Loucy (cell line): ENCODE measurements around the gene STOX2.

Experiments used
- H2AFZ ChIP-seq: fragments of 200-600 bp; sonication (generic); 2 replicates; pipeline ENCODE4 v1.6.0; 2016; ENCODE audit warnings: antibody characterized with exemption, mild to moderate bottlenecking, low read length, moderate library complexity
- H3F3A ChIP-seq: fragments of 200-600 bp; 2 replicates; pipeline ENCODE4 v1.6.0; 2016; ENCODE audit warnings: antibody characterized with exemption, low read depth, mild to moderate bottlenecking
- H3K27me3 ChIP-seq: fragments of 200-600 bp; sonication (generic); 2 replicates; pipeline ENCODE4 v1.6.1; 2014; ENCODE audit warnings: low read length, mild to moderate bottlenecking; ENCODE audit not compliant: insufficient read depth, poor library complexity, severe bottlenecking
- H3K36me3 ChIP-seq: fragments of 200-600 bp; sonication (generic); 2 replicates; pipeline ENCODE4 v1.6.1; 2016; ENCODE audit warnings: low read length; ENCODE audit not compliant: insufficient read depth
- H3K4me1 ChIP-seq: fragments of 200-600 bp; sonication (generic); 2 replicates; pipeline ENCODE4 v1.5.1; 2014; ENCODE audit warnings: low read length, mild to moderate bottlenecking; ENCODE audit not compliant: insufficient read depth, poor library complexity, severe bottlenecking
- H3K4me2 ChIP-seq: fragments of 200-600 bp; sonication (generic); 2 replicates; pipeline ENCODE4 v1.6.0; 2014; ENCODE audit warnings: antibody characterized with exemption, low read length, low read depth, mild to moderate bottlenecking; ENCODE audit not compliant: poor library complexity, severe bottlenecking
- H3K4me3 ChIP-seq: fragments of 200-600 bp; sonication (generic); 2 replicates; pipeline ENCODE4 v1.5.1; 2014; ENCODE audit warnings: low read length, mild to moderate bottlenecking, mixed read lengths; ENCODE audit not compliant: poor library complexity, severe bottlenecking
- H3K79me2 ChIP-seq: fragments of 200-600 bp; sonication (generic); 2 replicates; pipeline ENCODE4 v1.6.1; 2014; ENCODE audit warnings: low read length; ENCODE audit not compliant: insufficient read depth
- H3K9ac ChIP-seq: fragments of 200-600 bp; sonication (generic); 2 replicates; pipeline ENCODE4 v1.6.0; 2014; ENCODE audit warnings: mild to moderate bottlenecking, low read depth, low read length, moderate library complexity; ENCODE audit not compliant: poor library complexity, severe bottlenecking
- H3K9me2 ChIP-seq: fragments of 200-600 bp; sonication (generic); replicated peaks from 2 replicates; pipeline ENCODE4 v1.6.1; 2016; ENCODE audit warnings: low read depth, low read length, mixed read lengths
- H3K9me3 ChIP-seq: fragments of 200-600 bp; sonication (generic); 2 replicates; pipeline ENCODE4 v1.6.1; 2014; ENCODE audit warnings: mild to moderate bottlenecking, antibody characterized with exemption, low read length, low read depth; ENCODE audit not compliant: insufficient read depth
- H4K20me1 ChIP-seq: fragments of 200-600 bp; sonication (generic); 2 replicates; pipeline ENCODE4 v1.6.0; 2014; ENCODE audit warnings: antibody characterized with exemption, low read length, mild to moderate bottlenecking; ENCODE audit not compliant: insufficient read depth, poor library complexity, severe bottlenecking
- CTCF ChIP-seq: fragments of 200-600 bp; sonication (generic); conservative IDR thresholded peaks from 2 replicates; pipeline ENCODE4 v1.5.1; 2014; ENCODE audit warnings: mild to moderate bottlenecking, antibody characterized with exemption, low read length
- EZH2phosphoT487 ChIP-seq: fragments of 200-600 bp; IDR thresholded peaks from 2 replicates; pipeline ENCODE4 v1.6.1; 2018; ENCODE audit warnings: antibody characterized with exemption, mild to moderate bottlenecking, moderate library complexity, borderline replicate concordance

STOX2 gene

GRCh38 chr4:184003433-184003832 lies 98.3 kb downstream of the STOX2 start:
- H3K36me3 ChIP-seq, result no peaks in the 10 kb centered on the region
- no peaks in the 10 kb centered on the region for H3K9me3 ChIP-seq
- no peak overlapping the region for H2AFZ ChIP-seq
- no peak overlapping the region for H3K4me2 ChIP-seq
- H3K4me3 ChIP-seq, result no peak overlapping the region
- no peaks in the 10 kb centered on the region for H3K9me2 ChIP-seq
- no peak for TF ChIP-seq EZH2phosphoT487
- no peak for TF ChIP-seq CTCF
- no peaks in the 10 kb centered on the region for H3K79me2 ChIP-seq
- no peaks in the 10 kb centered on the region for H3F3A ChIP-seq
- no peaks in the 10 kb centered on the region for H3K4me1 ChIP-seq
- H3K27me3 ChIP-seq, result no peaks in the 10 kb centered on the region
- H4K20me1 ChIP-seq, result no peaks in the 10 kb centered on the region
- H3K9ac ChIP-seq, result no peak overlapping the region

DNA sequence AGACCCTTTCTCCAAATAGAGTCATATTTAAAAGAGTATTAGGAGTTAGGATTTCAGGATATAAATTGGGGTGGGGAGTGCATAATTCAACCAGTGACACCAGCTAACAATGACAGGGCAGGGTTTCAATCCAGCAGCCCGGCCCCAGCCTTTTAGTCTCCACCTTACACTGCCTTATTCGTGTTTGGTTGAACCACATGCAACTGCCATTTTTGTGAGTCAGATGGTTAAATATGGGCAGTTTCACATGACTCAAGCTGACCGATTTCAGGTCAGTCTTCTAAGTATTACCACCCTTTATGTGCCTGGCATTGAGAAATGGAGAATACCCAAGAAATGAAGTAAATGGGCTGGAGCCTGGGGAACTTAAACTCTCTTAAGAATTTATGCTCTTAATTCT lies 102.8 kb downstream of the STOX2 start:
- Histone ChIP-seq H3K9me3 (no peaks in the 10 kb centered on the region), H3K4me2 (no peak overlapping the region), H3K79me2 (no peaks in the 10 kb centered on the region), H3K4me3 (no peak overlapping the region), H3F3A (no peaks in the 10 kb centered on the region), H3K27me3 (no peaks in the 10 kb centered on the region), H4K20me1 (no peaks in the 10 kb centered on the region), H2AFZ (no peak overlapping the region), H3K36me3 (no peaks in the 10 kb centered on the region), H3K9ac (no peak overlapping the region), H3K9me2 (no peaks in the 10 kb centered on the region), H3K4me1 (peaks cover 9% of the 10 kb centered on the region)
- TF ChIP-seq EZH2phosphoT487 (no peak), CTCF (no peak)

- no peaks in the 10 kb centered on the region for H3K9me2 ChIP-seq
- no peak overlapping the region for H3K4me3 ChIP-seq
- no peaks in the 10 kb centered on the region for H3K27me3 ChIP-seq
- no peaks in the 10 kb centered on the region for H3F3A ChIP-seq
- H3K4me2 ChIP-seq, result no peak overlapping the region
- peaks cover 17% of the 10 kb centered on the region for H3K4me1 ChIP-seq
- no peak overlapping the region for H2AFZ ChIP-seq
- no peak overlapping the region for H3K9ac ChIP-seq
- H3K79me2 ChIP-seq, result no peaks in the 10 kb centered on the region
- TF ChIP-seq EZH2phosphoT487 (no peak), CTCF (no peak)
- H4K20me1 ChIP-seq, result no peaks in the 10 kb centered on the region
- H3K36me3 ChIP-seq, result no peaks in the 10 kb centered on the region
- no peaks in the 10 kb centered on the region for H3K9me3 ChIP-seq
These were observed 105.6 kb downstream of the STOX2 start for GRCh38 chr4:184010696-184011095.
